Hepatocyte (in vitro differentiated cells): Measurements from ENCODE around the gene CBX1. TPM values are rescaled to one million over a fixed set of nuclear protein-coding genes. Genes with fewer than 3 reads are reported as not detected.
"Not testable (repeated sequence)": the region's sequence is repeated elsewhere in the genome, so short reads cannot be mapped to it uniquely, and the experiment has no call there.

Experiments
- DNase-seq: peaks from one replicate; pipeline ENCODE4 v3.0.0-alpha.2; 2016; ENCODE audit warnings: low spot score
- H2AFZ ChIP-seq: fragments of 200-600 bp; sonication (generic); 2 replicates; pipeline ENCODE4 v1.6.0; 2016; ENCODE audit warnings: antibody characterized with exemption, mild to moderate bottlenecking
- H3K27ac ChIP-seq: fragments of 200-600 bp; sonication (generic); 2 replicates; pipeline ENCODE4 v1.5.1; 2016; ENCODE audit warnings: mild to moderate bottlenecking
- H3K27me3 ChIP-seq: fragments of 200-600 bp; sonication (generic); 2 replicates; pipeline ENCODE4 v1.6.1; 2016
- H3K36me3 ChIP-seq: fragments of 200-600 bp; sonication (generic); replicated peaks from 2 replicates; pipeline ENCODE4 v1.5.1; 2016; ENCODE audit warnings: low read depth; ENCODE audit not compliant: insufficient read depth
- H3K4me1 ChIP-seq: fragments of 200-600 bp; sonication (generic); 2 replicates; pipeline ENCODE4 v1.5.1; 2016; ENCODE audit warnings: mild to moderate bottlenecking, moderate library complexity; ENCODE audit not compliant: insufficient read depth
- H3K4me2 ChIP-seq: fragments of 200-600 bp; sonication (generic); 2 replicates; pipeline ENCODE4 v1.6.0; 2016
- H3K4me3 ChIP-seq: fragments of 200-600 bp; sonication (generic); 2 replicates; pipeline ENCODE4 v1.5.1; 2016; ENCODE audit warnings: mild to moderate bottlenecking
- H3K79me2 ChIP-seq: fragments of 200-600 bp; sonication (generic); 2 replicates; pipeline ENCODE4 v1.6.0; 2017; ENCODE audit warnings: mild to moderate bottlenecking
- H3K9me2 ChIP-seq: fragments of 200-600 bp; sonication (generic); replicated peaks from 2 replicates; pipeline ENCODE4 v1.6.0; 2017; ENCODE audit warnings: mild to moderate bottlenecking; ENCODE audit not compliant: insufficient read depth
- H3K9me3 ChIP-seq: fragments of 200-600 bp; sonication (generic); 2 replicates; pipeline ENCODE4 v1.5.1; 2016; ENCODE audit warnings: low read depth, mild to moderate bottlenecking
- H4K20me1 ChIP-seq: fragments of 200-600 bp; sonication (generic); 2 replicates; pipeline ENCODE4 v1.6.0; 2016; ENCODE audit warnings: mild to moderate bottlenecking; ENCODE audit not compliant: insufficient read depth, poor library complexity, severe bottlenecking
- CTCF ChIP-seq: fragments of 200-600 bp; sonication (generic); IDR thresholded peaks from 2 replicates; pipeline ENCODE4 v1.5.1; 2016; ENCODE audit warnings: antibody characterized with exemption, mild to moderate bottlenecking; ENCODE audit not compliant: poor library complexity
- EZH2 ChIP-seq: fragments of 200-600 bp; sonication (generic); IDR thresholded peaks from 2 replicates; pipeline ENCODE4 v1.6.1; 2016; ENCODE audit warnings: antibody characterized with exemption, mild to moderate bottlenecking, borderline replicate concordance
- EZH2phosphoT487 ChIP-seq: fragments of 200-600 bp; sonication (generic); IDR thresholded peaks from one replicate; pipeline ENCODE4 v1.6.1; 2018; ENCODE audit warnings: antibody characterized with exemption, mild to moderate bottlenecking, low read depth, moderate library complexity; ENCODE audit not compliant: unreplicated experiment, severe bottlenecking
- WGBS: methylation state at CpG from one replicate; pipeline ENCODE4 v1.1.6; 2016; ENCODE audit warnings: low lambda C conversion rate; ENCODE audit errors: missing lambda C conversion rate; 5-methylcytosine and 5-hydroxymethylcytosine counted together
- polyA plus RNA-seq: library from polyadenylated mRNA; unstranded; fragments of >200 nt; fragmentation: Nextera tagmentation; extraction: Ambion mirVana; gene quantifications from 2 replicates; pipeline ENCODE4 v1.2.1, GENCODE V29; 2016
- total RNA-seq: library from RNA; depleted of rRNA; stranded (reverse); fragments of >200 nt; gene quantifications from 2 replicates; pipeline ENCODE4 v1.2.3, GENCODE V29; 2014

Gene CBX1
- total and polyA plus RNA-seq, 2 experiments from 2014 or later: 20.7 to 49.0 TPM

- peak; percentile 86 for DNase-seq
- Histone ChIP-seq H3K27ac (peak overlapping the region; percentile 15), H3K4me2 (no peak overlapping the region), H3K36me3 (no peaks in the 10 kb centered on the region), H4K20me1 (peaks cover 3% of the 10 kb centered on the region), H3K79me2 (peaks cover 18% of the 10 kb centered on the region), H3K9me2 (no peaks in the 10 kb centered on the region), H3K4me1 (no peaks in the 10 kb centered on the region), H2AFZ (no peak overlapping the region), H3K27me3 (no peaks in the 10 kb centered on the region), H3K9me3 (no peaks in the 10 kb centered on the region), H3K4me3 (no peak overlapping the region)
- TF ChIP-seq EZH2 (no peak), CTCF (peak; percentile 78), EZH2phosphoT487 (no peak)
- WGBS: 90% methylated on average over 7 of the region's 7 CpGs
Measured at GRCh38 chr17:48074322-48075081, 26.8 kb downstream of the CBX1 start.

DNA sequence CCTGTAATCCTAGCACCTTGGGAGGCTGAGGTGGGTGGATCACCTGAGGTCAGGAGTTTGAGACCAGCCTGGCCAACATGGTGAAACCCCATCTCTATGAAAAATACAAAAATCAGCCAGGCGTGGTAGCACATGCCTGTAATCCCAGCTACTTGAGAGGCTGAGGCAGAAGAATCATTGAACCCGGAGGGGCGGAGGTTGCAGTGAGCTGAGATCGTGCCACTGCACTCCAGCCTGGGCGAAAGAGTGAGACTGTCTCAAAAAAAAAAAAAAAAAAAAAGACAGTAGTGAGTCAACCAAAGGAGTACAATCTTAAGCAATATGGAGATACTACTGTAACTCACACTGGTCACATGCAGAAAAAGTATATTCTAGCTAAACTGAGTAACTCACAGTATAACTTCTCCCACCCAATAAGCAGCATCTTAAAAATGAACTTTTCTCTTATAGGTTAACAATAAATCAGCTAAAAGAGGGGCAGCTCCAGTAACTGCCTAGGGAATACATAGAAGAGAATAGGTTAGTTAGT, 27.6 kb downstream of the CBX1 start:
- H4K20me1 ChIP-seq, H3K9me3 ChIP-seq, H3K9me2 ChIP-seq, DNase-seq, H3K79me2 ChIP-seq, H3K4me2 ChIP-seq, H3K27ac ChIP-seq, H3K27me3 ChIP-seq, H2AFZ ChIP-seq, H3K4me1 ChIP-seq, H3K4me3 ChIP-seq, H3K36me3 ChIP-seq: not testable (repeated sequence)
- WGBS: 100% methylated on average over 5 of the region's 5 CpGs

DNA sequence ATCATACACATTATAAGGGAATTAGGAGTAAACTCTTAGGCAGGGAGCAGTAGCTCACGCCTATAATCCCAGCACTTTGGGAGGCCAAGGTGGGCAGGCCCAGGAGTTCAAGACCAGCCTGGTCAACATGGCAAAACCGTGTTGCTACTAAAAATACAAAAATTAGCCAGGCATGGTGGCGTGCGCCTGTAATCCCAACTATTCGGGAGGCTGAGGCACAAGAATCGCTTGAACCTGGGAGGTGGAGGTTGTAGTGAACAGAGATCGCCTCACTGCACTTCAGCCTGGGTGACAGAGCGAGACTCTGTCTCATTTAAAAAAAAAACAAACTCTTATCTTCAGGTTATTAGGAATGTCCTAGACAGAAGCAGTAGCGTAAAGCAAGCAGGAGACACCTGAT, 28.5 kb downstream of the CBX1 start:
- not testable (repeated sequence) for H3K79me2 ChIP-seq, H3K9me3 ChIP-seq, H3K4me3 ChIP-seq, H3K36me3 ChIP-seq, H4K20me1 ChIP-seq, H3K27me3 ChIP-seq, H3K9me2 ChIP-seq, DNase-seq, H3K27ac ChIP-seq, H3K4me2 ChIP-seq, H3K4me1 ChIP-seq, H2AFZ ChIP-seq
- WGBS: 92% methylated on average over 9 of the region's 9 CpGs

DNA sequence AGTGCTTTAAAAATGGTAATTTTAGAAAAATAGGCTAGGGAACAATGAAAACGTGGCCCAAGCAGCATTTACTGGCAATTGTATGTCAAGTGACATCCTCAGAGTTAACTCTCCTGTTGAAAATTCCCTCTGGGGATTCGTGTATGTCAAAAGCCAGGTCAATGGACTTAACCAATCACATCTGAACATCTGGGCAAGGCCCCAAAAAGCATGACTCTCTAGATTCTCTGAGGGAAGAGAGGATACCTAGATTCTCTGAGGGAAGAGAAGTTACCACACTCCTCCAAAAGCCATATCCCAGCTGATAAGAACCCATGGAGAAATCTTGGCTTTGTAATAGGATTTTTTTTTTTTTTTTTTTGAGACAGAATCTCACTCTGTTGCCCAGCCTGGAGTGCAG, 29.6 kb downstream of the CBX1 start:
- no peak for TF ChIP-seq EZH2
- TF ChIP-seq EZH2phosphoT487: no peak
- no peak for TF ChIP-seq CTCF
- no peaks in the 10 kb centered on the region for H3K27me3 ChIP-seq
- DNase-seq: no peak
- H2AFZ ChIP-seq: no peak overlapping the region
- 76% methylated on average over 2 of the region's 2 CpGs for WGBS
- H3K4me2 ChIP-seq: no peak overlapping the region
- no peaks in the 10 kb centered on the region for H4K20me1 ChIP-seq
- no peaks in the 10 kb centered on the region for H3K9me3 ChIP-seq
- H3K27ac ChIP-seq: no peak overlapping the region
- peaks cover 4% of the 10 kb centered on the region for H3K4me1 ChIP-seq
- H3K36me3 ChIP-seq: no peaks in the 10 kb centered on the region
- H3K4me3 ChIP-seq: no peak overlapping the region
- no peaks in the 10 kb centered on the region for H3K79me2 ChIP-seq
- no peaks in the 10 kb centered on the region for H3K9me2 ChIP-seq
